Measurements from ENCODE around the gene ARPC1B. TPM values are rescaled to one million over a fixed set of nuclear protein-coding genes. Genes with fewer than 3 reads are reported as not detected.
"Not testable (repeated sequence)": the region's sequence is repeated elsewhere in the genome, so short reads cannot be mapped to it uniquely, and the experiment has no call there.

Gene ARPC1B
- total and polyA plus RNA-seq, 3 experiments from 2014 or later: 238 to 821 (median 258) TPM

GRCh38 chr7:99371376-99371920 is 3.1 kb upstream of the ARPC1B start:
- Histone ChIP-seq H3K27me3 (ENCODE audit: insufficient read depth, low read length, poor library complexity, severe bottlenecking) (no peaks in the 10 kb centered on the region), H3K36me3 (ENCODE audit: insufficient read depth, low read length) (no peaks in the 10 kb centered on the region), H3K4me1 (ENCODE audit: insufficient read depth, low read length) (peaks cover 10% of the 10 kb centered on the region), H3K27ac (ENCODE audit: low read depth, low read length) (no peak overlapping the region), H3K4me3 (ENCODE audit: low read length) (no peak overlapping the region), H3K9me3 (ENCODE audit: low read length) (no peaks in the 10 kb centered on the region)
- H3K9me3 Mint-ChIP-seq: no peaks in the 10 kb centered on the region
- H3K36me3 Mint-ChIP-seq: peaks cover 0 to 13% (median 0%) of the 10 kb centered on the region in 3 donors
- peak overlapping the region in 1 of 7 donors; percentile 76 for H3K4me3 Mint-ChIP-seq
- no peaks in the 10 kb centered on the region for H3K27me3 Mint-ChIP-seq
- CTCF ChIA-PET: interaction anchor here (1.2 to 2.7 kb wide), 2 partner anchors 22 to 100 kb away, joined by 3 to 7 read pairs; no protein-coding TSS in a partner anchor
- H3K4me1 Mint-ChIP-seq: peaks cover 5 to 13% (median 10%) of the 10 kb centered on the region in 3 donors
- POLR2A ChIA-PET: interaction anchor here (0.7 kb wide), 1 partner anchor 17 kb away, joined by 3 read pairs; no protein-coding TSS in a partner anchor
- no peak for DNase-seq
- H3K27ac Mint-ChIP-seq: peak overlapping the region in 2 of 8 donors; percentile 63

GRCh38 chr7:99372275-99373090 is 2.0 kb upstream of the ARPC1B start:
- peak in 1 of 5 donors; percentile 79 for DNase-seq
- no peaks in the 10 kb centered on the region for H3K27me3 Mint-ChIP-seq
- H3K36me3 Mint-ChIP-seq: peaks cover 0 to 11% (median 0%) of the 10 kb centered on the region in 3 donors
- POLR2A ChIA-PET: interaction anchor here (1.0 kb wide), 1 partner anchor 36 kb away, joined by 5 read pairs; the partner anchor contains the start of genes BUD31 and PDAP1
- Histone ChIP-seq H3K9me3 (ENCODE audit: low read length) (no peaks in the 10 kb centered on the region), H3K27ac (ENCODE audit: low read depth, low read length) (no peak overlapping the region), H3K36me3 (ENCODE audit: insufficient read depth, low read length) (no peaks in the 10 kb centered on the region), H3K4me1 (ENCODE audit: insufficient read depth, low read length) (peaks cover 20% of the 10 kb centered on the region), H3K27me3 (ENCODE audit: insufficient read depth, low read length, poor library complexity, severe bottlenecking) (no peaks in the 10 kb centered on the region), H3K4me3 (ENCODE audit: low read length) (no peak overlapping the region)
- H3K4me1 Mint-ChIP-seq: peaks cover 11 to 21% (median 14%) of the 10 kb centered on the region in 3 donors
- no peaks in the 10 kb centered on the region for H3K9me3 Mint-ChIP-seq
- CTCF ChIA-PET: interaction anchor here (1.2 to 2.7 kb wide), 3 partner anchors 21 to 99 kb away, joined by 3 to 7 read pairs (median 6); partner anchors contain the start of genes BUD31 and PDAP1
- peak overlapping the region; percentile 67 to 90 (median 77) for H3K4me3 Mint-ChIP-seq
- H3K27ac Mint-ChIP-seq: peak overlapping the region in 7 of 8 donors; percentile 3 to 87 (median 60)

- Histone ChIP-seq H3K36me3 (ENCODE audit: insufficient read depth, low read length) (no peaks in the 10 kb centered on the region), H3K4me3 (ENCODE audit: low read length) (peak overlapping the region; percentile 83), H3K4me1 (ENCODE audit: insufficient read depth, low read length) (peaks cover 28% of the 10 kb centered on the region), H3K27me3 (ENCODE audit: insufficient read depth, low read length, poor library complexity, severe bottlenecking) (no peaks in the 10 kb centered on the region), H3K9me3 (ENCODE audit: low read length) (no peaks in the 10 kb centered on the region), H3K27ac (ENCODE audit: low read depth, low read length) (peak overlapping the region; percentile 90)
- ChIA-PET POLR2A (interaction anchor here (0.5 to 4.3 kb wide), 5 partner anchors 14 to 184 kb away, joined by 3 to 29 read pairs (median 5); partner anchors contain the start of genes BUD31 and PDAP1), CTCF (interaction anchor here (1.0 to 2.7 kb wide), 4 partner anchors 8 to 35 kb away, joined by 3 to 7 read pairs (median 6); partner anchors contain the start of genes BUD31 and PDAP1)
- Mint-ChIP-seq H3K9me3 (no peaks in the 10 kb centered on the region), H3K27ac (peak overlapping the region; percentile 33 to 87 (median 68)), H3K4me1 (peaks cover 17 to 27% (median 20%) of the 10 kb centered on the region in 3 donors), H3K36me3 (peaks cover 0 to 17% (median 2%) of the 10 kb centered on the region in 3 donors), H3K27me3 (no peaks in the 10 kb centered on the region), H3K4me3 (peak overlapping the region; percentile 77 to 90 (median 80))
- peak in 1 of 5 donors; percentile 50 for DNase-seq
These were observed 1.2 kb upstream of the ARPC1B start for GRCh38 chr7:99373091-99374066.

GRCh38 chr7:99375070-99375807 is 709 bp downstream of the ARPC1B start:
- Mint-ChIP-seq H3K36me3 (peaks cover 3 to 24% (median 4%) of the 10 kb centered on the region in 3 donors), H3K27me3 (no peaks in the 10 kb centered on the region), H3K4me1 (peaks cover 32 to 42% (median 33%) of the 10 kb centered on the region in 3 donors), H3K27ac (peak overlapping the region; percentile 9 to 98 (median 94)), H3K9me3 (no peaks in the 10 kb centered on the region), H3K4me3 (peak overlapping the region; percentile 77 to 92 (median 80))
- Histone ChIP-seq H3K4me1 (ENCODE audit: insufficient read depth, low read length) (peaks cover 47% of the 10 kb centered on the region), H3K9me3 (ENCODE audit: low read length) (no peaks in the 10 kb centered on the region), H3K27me3 (ENCODE audit: insufficient read depth, low read length, poor library complexity, severe bottlenecking) (no peaks in the 10 kb centered on the region), H3K4me3 (ENCODE audit: low read length) (peak overlapping the region; percentile 83), H3K36me3 (ENCODE audit: insufficient read depth, low read length) (no peaks in the 10 kb centered on the region), H3K27ac (ENCODE audit: low read depth, low read length) (peak overlapping the region; percentile 90)
- peak; percentile 57 to 79 (median 69) for DNase-seq
- POLR2A ChIA-PET: interaction anchor here (3.5 to 4.3 kb wide), 2 partner anchors 18 to 33 kb away, joined by 28 to 29 read pairs; partner anchors contain the start of genes BUD31 and PDAP1
- CTCF ChIA-PET: interaction anchor here (1.1 to 2.1 kb wide), 3 partner anchors 11 to 34 kb away, joined by 4 to 7 read pairs (median 7); partner anchors contain the start of genes BUD31 and PDAP1

GRCh38 chr7:99379043-99379577 is 4.6 kb downstream of the ARPC1B start:
- H3K27me3 Mint-ChIP-seq: no peaks in the 10 kb centered on the region
- H3K27ac Mint-ChIP-seq: peak overlapping the region; percentile 86 to 99 (median 98)
- H3K9me3 Mint-ChIP-seq: no peaks in the 10 kb centered on the region
- peak overlapping the region; percentile 58 for H3K4me3 ChIP-seq (ENCODE audit: low read length)
- H3K4me1 ChIP-seq (ENCODE audit: insufficient read depth, low read length): peaks cover 79% of the 10 kb centered on the region
- ChIA-PET POLR2A (interaction anchor here (0.5 to 1.7 kb wide), 4 partner anchors 16 to 120 kb away, joined by 3 to 8 read pairs (median 4); partner anchors contain the start of genes BUD31 and PDAP1), CTCF (interaction anchor here (0.7 kb wide), 1 partner anchor 20 kb away, joined by 3 read pairs; no protein-coding TSS in a partner anchor)
- no peaks in the 10 kb centered on the region for H3K9me3 ChIP-seq (ENCODE audit: low read length)
- peaks cover 4% of the 10 kb centered on the region for H3K36me3 ChIP-seq (ENCODE audit: insufficient read depth, low read length)
- peak overlapping the region; percentile 41 to 91 (median 87) for H3K4me3 Mint-ChIP-seq
- DNase-seq: peak; percentile 54 to 67 (median 60)
- H3K27me3 ChIP-seq (ENCODE audit: insufficient read depth, low read length, poor library complexity, severe bottlenecking): no peaks in the 10 kb centered on the region
- peak overlapping the region; percentile 91 for H3K27ac ChIP-seq (ENCODE audit: low read depth, low read length)
- H3K36me3 Mint-ChIP-seq: peaks cover 4 to 37% (median 4%) of the 10 kb centered on the region in 3 donors
- H3K4me1 Mint-ChIP-seq: peaks cover 49 to 59% (median 56%) of the 10 kb centered on the region in 3 donors

GRCh38 chr7:99379693-99380031 is 5.1 kb downstream of the ARPC1B start:
- ChIA-PET POLR2A (interaction anchor here (0.5 to 1.7 kb wide), 2 partner anchors 28 to 119 kb away, joined by 3 to 4 read pairs; no protein-coding TSS in a partner anchor), CTCF (interaction anchor here (0.7 kb wide), 1 partner anchor 20 kb away, joined by 3 read pairs; no protein-coding TSS in a partner anchor)
- not testable (repeated sequence) for H3K27me3 Mint-ChIP-seq; H3K9me3 ChIP-seq (ENCODE audit: low read length); DNase-seq; H3K27me3 ChIP-seq (ENCODE audit: insufficient read depth, low read length, poor library complexity, severe bottlenecking); H3K9me3 Mint-ChIP-seq; H3K36me3 ChIP-seq (ENCODE audit: insufficient read depth, low read length)
- Mint-ChIP-seq H3K4me1 (peaks cover 50 to 65% (median 62%) of the 10 kb centered on the region in 3 donors), H3K4me3 (peak overlapping the region; percentile 41 to 91 (median 87)), H3K27ac (peak overlapping the region; percentile 86 to 99 (median 98)), H3K36me3 (peaks cover 4 to 42% (median 4%) of the 10 kb centered on the region in 3 donors)
- Histone ChIP-seq H3K4me3 (ENCODE audit: low read length) (peak overlapping the region; percentile 58), H3K4me1 (ENCODE audit: insufficient read depth, low read length) (peaks cover 79% of the 10 kb centered on the region), H3K27ac (ENCODE audit: low read depth, low read length) (peak overlapping the region; percentile 91)

Data from CD8-positive, alpha-beta memory T cell (primary cell).